Measurements from ENCODE around the gene EMX2. TPM values are rescaled to one million over a fixed set of nuclear protein-coding genes. Genes with fewer than 3 reads are reported as not detected.

EMX2 gene
- total and polyA plus RNA-seq, 8 donors: 0.17 to 1.4 (median 0.33) TPM; not detected in 2

GRCh38 chr10:117540640-117541404 lies 1.7 kb upstream of the EMX2 start:
- no peak overlapping the region for H3K27ac ChIP-seq
- intact Hi-C loops (cut with DNase I): no loop called here
- H3K4me3 ChIP-seq: no peak overlapping the region
- H3K27me3 ChIP-seq: peaks cover 100% of the 10 kb centered on the region in 2 donors
- ATAC-seq (no peak), DNase-seq (no peak)
- TF ChIP-seq, protein P1, sequence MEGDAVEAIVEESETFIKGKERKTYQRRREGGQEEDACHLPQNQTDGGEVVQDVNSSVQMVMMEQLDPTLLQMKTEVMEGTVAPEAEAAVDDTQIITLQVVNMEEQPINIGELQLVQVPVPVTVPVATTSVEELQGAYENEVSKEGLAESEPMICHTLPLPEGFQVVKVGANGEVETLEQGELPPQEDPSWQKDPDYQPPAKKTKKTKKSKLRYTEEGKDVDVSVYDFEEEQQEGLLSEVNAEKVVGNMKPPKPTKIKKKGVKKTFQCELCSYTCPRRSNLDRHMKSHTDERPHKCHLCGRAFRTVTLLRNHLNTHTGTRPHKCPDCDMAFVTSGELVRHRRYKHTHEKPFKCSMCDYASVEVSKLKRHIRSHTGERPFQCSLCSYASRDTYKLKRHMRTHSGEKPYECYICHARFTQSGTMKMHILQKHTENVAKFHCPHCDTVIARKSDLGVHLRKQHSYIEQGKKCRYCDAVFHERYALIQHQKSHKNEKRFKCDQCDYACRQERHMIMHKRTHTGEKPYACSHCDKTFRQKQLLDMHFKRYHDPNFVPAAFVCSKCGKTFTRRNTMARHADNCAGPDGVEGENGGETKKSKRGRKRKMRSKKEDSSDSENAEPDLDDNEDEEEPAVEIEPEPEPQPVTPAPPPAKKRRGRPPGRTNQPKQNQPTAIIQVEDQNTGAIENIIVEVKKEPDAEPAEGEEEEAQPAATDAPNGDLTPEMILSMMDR (IDR thresholded peaks at IDR 0.05): no peak
- H3K4me1 ChIP-seq: peaks cover 17 to 61% of the 10 kb centered on the region in 2 donors
- no peaks in the 10 kb centered on the region for H3K36me3 ChIP-seq
- no peaks in the 10 kb centered on the region for H3K9me3 ChIP-seq

GRCh38 chr10:117541405-117541908 lies 1.1 kb upstream of the EMX2 start:
- H3K9me3 ChIP-seq: no peaks in the 10 kb centered on the region
- TF ChIP-seq, protein P1 (IDR thresholded peaks at IDR 0.05): no peak
- no peak overlapping the region for H3K27ac ChIP-seq
- peaks cover 100% of the 10 kb centered on the region in 2 donors for H3K27me3 ChIP-seq
- H3K4me3 ChIP-seq: no peak overlapping the region
- no peak for ATAC-seq
- H3K4me1 ChIP-seq: peaks cover 17 to 55% of the 10 kb centered on the region in 2 donors
- H3K36me3 ChIP-seq: no peaks in the 10 kb centered on the region
- DNase-seq: no peak
- intact Hi-C loops (cut with DNase I): no loop called here

DNA sequence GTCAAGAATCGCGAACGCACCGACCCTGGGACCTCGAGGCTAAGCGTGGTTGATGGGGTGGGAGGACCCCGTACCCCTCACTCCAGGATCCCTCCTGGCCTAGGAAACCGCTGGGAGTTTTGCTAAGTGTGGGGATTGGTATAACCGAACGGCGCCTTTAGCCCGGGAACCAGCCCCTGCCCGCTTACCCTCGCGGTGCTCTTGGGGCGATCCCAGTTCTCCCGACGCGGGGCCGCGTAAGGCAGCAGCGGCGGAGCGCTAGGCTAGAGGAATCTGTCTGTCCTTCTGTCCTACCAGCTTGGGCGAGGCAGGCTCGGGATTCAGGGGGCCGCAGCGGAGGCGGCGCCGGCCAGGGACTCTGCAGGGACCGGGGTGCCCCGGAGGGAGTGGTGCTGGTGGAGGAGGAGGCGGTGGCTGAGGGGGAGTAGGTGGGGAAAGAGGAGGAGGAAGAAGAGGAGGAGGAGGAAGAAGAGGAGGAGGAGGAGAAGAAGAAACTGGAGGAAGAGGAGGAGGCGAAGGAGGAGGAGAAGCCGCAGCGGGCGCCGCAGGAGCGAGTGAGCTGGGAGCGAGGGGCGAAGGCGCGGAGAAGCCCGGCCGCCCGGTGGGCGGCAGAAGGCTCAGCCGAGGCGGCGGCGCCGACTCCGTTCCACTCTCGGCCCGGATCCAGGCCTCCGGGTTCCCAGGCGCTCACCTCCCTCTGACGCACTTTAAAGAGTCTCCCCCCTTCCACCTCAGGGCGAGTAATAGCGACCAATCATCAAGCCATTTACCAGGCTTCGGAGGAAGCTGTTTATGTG lies 439 bp upstream of the EMX2 start:
- H3K27ac ChIP-seq: no peak overlapping the region
- no peak overlapping the region for H3K4me3 ChIP-seq
- peak in 1 of 4 donors; percentile 40 for DNase-seq
- TF ChIP-seq, protein P1 (IDR thresholded peaks at IDR 0.05): no peak
- no peak for ATAC-seq
- peaks cover 100% of the 10 kb centered on the region in 2 donors for H3K27me3 ChIP-seq
- H3K36me3 ChIP-seq: no peaks in the 10 kb centered on the region
- no peaks in the 10 kb centered on the region for H3K9me3 ChIP-seq
- H3K4me1 ChIP-seq: peaks cover 17 to 50% of the 10 kb centered on the region in 2 donors
- intact Hi-C loops (cut with DNase I): no loop called here

GRCh38 chr10:117543225-117544003 lies 868 bp downstream of the EMX2 start:
- no peak for ATAC-seq
- peaks cover 17 to 42% of the 10 kb centered on the region in 2 donors for H3K4me1 ChIP-seq

More at GRCh38 chr10:117543225-117544003, 868 bp downstream of the EMX2 start:
- intact Hi-C loops (cut with DNase I): no loop called here
- Histone ChIP-seq H3K27ac (no peak overlapping the region), H3K9me3 (no peaks in the 10 kb centered on the region), H3K27me3 (peaks cover 100% of the 10 kb centered on the region in 2 donors), H3K4me3 (no peak overlapping the region), H3K36me3 (no peaks in the 10 kb centered on the region)
- DNase-seq: no peak
- TF ChIP-seq, protein P1 (IDR thresholded peaks at IDR 0.05): no peak
